NK-92 (cell line): ENCODE data around the gene PGC.

Experiments used
- DNase-seq: peaks from one replicate; lab custom pipeline; 2025; ENCODE audit not compliant: unreplicated experiment; lab: John Stamatoyannopoulos, UW

PGC gene

DNA sequence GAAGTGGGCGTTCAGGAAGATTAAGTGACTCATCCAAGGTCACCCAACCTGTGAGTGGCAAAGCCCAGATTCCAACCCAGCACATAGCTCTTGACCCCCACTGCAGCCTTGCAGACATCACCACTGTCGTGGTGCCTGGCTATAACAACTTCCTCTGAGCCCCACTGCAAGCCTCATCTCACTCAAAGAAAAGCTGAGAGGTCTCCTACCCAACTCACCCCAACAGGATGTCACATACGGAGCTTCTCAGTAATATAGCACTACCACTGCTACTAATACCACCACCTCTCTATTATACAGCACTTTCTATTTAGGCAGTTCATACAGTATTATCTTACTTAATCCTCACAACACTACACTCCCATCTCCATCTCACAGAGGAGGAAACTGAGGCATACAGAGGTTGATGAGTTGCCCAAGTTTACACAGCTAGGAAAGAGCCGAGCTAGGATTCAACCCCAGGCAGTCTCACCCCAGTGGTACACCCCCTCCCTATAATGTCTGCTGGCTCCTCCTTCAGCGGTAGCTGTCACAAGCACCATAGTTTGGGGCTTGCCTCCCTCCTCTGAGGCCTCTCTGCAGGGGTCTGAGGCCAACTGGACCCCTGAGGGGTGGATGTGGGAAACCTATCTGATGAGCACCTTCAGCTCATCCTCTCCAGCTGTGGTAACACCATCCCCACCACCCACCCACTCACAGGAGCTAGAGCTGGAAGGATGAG lies 31.2 kb downstream of the PGC start:
- DNase-seq = no peak

DNA sequence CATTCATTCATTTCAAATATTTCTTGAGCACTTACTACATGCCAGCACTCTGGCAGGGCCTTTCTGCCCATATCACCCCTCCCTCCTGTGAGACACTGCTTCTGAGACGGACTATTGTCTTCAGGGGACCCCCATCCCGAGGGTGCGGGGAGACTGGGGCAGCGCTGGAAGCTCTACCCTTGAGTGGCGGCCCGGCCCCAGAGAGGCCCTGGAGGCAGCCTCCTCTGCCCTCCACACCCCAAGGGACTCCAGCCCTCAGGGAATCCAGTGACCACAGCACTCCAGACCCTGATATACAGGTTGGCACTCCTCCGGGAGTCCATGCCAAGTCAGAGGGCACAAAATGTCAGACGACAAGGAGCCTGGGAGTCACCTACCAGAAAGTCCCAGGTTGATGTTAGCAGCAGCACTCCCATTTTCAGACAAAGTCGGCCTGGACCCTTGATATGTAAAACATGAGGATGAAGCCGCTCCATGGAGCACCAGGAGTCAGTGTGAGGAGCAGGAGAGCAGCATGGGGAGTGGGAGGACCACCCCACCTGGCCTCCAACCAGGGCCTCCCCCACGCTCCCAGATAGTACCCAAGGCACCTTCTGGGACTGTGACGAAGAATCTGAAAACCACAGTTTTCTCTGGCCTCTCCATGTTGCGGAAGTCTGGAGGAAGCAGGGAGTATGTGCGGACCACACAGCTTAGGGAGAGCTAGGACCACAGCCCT lies 32.5 kb downstream of the PGC start:
- DNase-seq = no peak

DNA sequence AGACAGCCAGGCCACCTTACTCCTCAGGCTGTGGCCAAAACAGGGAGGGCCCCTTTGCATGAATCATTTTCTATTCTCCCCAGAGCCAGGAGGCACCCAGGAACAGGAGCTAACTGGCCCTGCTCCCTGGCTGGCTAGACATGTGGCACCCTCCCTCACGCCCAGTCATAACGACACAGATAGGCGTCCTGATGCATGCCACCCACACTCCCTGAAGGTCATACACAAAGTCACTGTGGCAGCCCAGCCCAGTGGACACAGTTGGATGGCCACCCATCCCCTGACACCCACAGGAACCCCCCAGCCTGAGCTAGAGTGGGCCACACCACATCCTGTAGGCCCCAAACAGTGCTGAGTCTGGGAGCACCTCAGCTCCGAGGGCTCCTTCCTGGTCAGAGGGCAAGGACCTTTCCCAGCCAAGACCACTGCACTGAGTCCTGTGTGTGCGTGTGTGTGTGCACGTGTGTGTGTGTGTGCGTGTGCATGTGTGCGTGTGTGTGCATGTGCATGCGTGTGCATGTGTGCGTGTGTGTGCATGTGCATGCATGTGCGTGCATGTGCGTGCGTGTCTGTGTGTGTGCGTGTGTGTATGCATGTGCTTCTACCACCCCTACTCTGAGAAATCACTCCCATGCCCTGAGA lies 33.4 kb downstream of the PGC start:
- no peak for DNase-seq

DNA sequence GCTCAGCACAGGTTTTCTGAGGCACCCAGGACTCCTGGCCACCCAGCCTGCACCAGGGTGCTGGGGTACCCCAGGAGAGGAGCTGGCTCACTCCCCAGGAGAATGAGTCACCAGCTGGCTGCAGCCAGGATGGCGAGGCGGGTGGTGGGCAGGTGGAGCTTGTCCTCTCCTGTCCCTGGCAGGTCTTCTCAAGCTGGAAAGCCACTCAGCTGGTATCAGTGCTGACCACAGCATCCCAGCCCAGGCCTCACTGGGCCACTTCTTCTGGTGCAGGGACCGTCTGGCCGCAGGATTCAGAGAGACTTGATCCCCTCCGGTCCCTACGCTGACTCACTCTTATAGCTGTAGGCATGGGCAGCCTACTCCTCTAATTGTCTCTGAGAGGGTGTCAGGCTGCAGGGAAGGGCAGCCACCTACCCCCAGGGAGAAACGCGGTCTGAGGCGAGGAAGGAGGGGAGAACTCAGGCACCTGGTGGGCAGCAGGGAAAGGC lies 34.0 kb downstream of the PGC start:
- DNase-seq = no peak

DNA sequence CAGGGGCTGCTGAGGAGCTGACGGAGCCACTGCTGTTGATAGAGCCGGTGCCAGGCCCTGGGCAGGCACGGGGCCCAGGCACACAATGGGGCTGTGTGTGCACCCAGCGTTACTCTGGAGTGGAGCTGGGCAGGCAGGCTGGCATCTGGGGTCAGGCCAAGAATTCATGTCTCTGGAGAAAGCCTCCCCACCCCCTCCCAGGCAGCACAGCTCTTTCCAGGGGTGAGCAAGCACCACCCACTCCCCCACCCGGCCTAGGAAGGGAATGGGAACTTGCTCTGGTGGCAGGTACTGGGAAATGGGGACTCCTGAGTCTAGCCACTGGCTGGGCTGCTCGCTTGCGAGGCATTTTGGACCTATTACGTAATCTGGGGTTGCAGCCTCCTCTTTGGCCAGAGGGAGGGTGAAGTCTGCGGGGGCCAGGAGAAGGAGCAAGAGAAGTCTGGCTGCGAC lies 34.5 kb downstream of the PGC start:
- no peak for DNase-seq

DNA sequence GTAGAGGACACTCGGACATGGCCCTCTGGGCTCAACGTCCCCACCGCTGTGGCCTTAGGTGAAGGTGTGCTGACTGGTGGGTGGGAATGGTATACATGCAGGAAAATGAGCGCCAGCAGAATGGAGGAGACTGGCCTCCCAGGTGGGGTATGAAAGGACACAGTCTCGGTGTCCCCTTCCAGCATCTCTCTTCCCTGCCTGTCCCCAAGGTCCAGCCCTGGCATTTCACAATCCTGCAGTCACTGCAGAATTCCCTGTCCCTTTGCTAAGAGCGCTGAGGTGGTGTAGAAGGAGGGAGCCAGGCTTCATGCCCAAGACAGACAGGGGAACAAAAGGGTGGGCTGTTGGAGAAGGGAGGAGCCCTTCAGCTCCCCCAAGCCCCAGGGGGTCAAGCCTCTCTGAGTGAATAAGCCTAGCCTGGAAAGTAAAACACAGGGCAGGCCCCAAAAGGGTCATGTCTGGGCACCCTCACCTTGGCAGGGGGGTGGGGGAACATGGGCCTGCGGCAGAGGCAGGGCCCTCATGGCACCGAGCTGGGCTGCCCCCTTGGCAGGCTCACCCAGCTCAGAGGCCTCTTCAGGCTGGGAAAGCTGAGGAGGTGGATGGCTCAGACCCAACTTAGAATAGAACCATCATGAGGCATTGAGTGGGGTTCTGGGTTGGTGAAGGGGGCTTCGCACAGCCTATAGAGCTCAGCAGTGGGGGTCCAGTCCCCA lies 35.7 kb downstream of the PGC start:
- no peak for DNase-seq

DNA sequence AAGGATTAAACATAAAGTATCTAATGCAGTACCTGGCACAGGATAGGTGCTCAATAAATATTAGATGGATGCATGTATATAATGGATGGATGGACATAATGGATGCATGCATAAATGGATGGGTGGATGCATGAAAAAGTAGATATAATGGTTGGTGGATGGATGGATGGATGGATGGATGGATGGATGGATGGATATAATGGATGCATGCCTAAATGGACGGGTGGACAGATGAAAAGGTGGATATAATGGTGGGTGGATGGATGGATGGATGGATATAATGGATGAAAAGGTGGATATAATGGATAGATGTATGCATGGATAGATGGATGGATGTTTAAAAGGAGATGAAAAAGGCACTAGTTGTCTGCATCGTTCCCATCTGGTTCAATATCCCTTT lies 37.8 kb downstream of the PGC start:
- DNase-seq = no peak

DNA sequence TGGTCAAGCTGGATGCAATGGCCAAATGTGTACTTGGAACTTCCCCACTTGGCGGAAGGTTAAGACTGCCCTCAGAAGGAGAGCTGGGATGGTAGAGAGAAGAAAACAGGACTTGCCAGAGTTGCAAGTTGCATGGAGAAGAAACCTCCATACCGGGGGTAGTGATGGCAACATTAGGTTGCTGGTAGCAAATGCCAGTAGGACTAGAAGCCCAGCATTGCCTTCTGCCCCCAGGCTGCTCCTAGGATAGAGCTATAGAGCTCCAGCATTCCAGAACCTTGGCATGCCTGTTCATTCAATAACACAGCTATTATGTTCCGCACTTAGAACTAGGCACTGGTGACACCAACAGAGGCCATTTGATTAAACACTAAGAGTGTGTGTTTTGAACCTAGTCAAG lies 38.3 kb downstream of the PGC start:
- DNase-seq = no peak

DNA sequence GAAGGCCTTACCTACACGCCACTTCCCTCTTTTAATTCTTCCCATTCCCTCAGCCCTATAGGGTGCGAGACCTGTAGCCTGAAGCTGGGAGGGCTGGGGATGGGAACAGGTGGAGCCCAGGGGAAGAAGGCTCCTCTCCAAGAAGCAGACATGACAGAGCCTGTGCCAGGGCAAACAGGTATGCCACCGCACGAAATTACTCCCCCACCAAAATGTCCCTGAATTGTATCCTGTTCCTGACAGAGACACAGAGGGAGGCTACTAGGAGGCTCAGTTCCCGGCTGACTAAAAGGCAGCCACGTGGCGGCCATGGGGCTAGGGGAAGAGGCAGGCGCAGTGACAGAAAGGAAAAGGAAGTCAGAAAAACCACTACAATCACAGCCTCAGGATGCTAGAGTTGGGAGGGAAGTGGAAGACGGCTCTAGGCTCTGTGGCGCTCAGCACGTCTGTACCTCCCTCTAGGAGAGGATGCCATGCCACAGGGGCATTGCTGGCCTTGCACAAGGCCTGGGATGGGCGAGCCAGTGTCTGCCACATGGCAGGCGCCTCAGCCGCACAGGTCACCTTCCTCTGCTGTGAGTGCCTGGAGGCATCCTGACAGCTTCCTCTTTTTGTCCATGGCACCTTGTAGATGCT lies 39.5 kb downstream of the PGC start:
- DNase-seq = no peak

DNA sequence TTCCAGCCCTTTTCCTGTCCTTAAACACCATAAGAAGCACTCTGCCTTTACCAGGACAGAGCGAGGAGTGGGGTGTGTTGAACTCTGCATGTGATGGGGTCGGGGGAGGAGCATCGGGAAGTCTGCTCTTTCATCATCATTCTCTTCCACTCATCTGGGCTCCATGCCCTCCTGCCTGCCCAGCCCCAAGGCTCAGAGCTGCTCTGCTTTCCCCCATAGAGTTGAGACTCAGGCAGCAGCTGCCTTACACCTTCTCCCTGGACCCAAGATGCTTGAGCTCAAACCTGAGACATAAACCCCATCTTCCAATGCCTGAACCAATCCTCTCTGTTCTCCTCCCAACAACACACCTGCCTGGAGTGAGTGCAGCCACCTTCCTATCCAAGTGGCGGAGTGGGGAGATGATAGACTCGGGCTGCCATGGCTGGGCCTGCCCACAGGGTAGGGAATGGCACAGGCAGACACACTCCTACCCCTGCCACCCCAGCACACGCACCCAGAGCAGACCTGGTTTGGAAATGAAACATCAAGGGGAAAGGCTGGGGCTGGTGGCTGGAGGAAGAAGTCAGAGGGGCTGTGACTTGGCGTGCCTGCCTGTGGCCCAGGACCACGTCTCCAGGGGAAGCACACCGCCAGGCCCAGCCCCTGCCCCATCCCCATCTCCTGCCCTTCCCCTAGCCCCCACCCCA lies 40.2 kb downstream of the PGC start:
- no peak for DNase-seq

DNA sequence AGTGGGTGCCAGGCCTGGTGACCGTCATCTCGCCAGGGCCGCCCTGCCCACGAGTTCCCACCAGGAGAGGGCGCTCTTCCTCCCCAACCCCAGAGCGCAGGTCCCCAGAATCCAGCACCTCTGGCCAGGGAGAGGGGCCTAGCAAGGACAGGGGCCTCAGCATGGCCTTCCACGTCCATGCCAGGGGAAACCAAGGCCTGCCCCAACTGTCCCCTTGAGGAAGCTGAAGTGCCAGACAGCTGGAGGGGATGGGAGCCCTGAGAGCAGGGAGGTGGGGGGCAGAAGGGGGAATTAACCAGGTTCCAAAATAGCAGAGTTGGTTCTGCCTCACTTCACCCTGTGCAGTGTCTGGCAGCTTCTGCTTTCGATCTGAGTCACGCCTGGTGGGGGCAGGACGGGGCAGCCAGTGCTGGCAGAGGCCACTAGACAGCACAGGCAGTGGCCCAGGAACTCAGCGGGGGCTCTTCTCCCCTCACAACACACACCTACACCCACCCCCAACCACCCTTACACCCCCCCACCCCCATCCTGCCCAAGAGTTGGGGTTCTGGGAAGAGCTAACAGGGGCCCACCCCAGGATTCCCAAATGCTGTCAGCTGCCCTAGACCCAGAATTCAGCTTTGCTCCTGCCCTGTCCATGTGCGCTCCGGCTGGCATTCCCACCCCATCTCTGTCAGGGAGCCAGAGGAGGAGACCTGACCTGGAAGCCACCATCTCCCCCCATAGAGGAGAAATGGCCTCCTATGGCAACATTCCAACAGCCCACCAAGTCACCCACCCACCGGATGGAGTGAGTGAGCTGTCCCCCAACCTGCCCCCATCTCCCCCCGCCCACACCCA lies 41.0 kb downstream of the PGC start:
- DNase-seq = no peak

DNA sequence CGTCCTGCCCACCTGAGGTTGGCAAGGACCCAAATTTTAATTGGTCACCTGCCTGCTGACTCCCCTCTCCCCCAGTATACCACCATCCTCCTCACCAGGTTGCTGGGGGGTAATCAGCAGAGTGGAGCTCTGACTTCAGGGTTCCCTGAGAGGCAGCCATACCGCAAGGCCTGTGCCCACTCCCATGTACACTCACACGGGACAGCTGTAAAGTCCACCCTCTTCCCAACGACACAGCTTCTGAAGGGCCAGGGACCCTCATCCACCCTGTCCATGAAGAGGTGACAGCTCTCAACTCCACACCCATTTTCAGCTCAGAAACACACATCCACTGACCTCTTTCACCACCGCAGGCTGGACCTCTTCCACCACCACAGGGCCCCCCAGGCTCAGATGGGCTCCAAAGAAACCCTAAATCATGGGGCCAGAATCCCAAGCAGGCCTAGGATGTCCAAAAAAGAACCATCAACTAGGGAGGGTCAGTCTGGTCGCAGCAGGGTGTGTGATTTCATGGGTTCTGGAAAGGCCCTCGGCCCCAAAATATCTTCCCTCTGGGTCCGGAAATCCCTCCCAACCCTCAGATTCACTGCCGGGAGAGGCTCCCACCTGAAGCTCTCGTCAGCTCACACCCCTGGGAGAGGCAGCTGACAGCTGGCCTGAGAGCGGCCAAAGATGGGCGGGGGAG lies 41.7 kb downstream of the PGC start:
- no peak for DNase-seq

DNA sequence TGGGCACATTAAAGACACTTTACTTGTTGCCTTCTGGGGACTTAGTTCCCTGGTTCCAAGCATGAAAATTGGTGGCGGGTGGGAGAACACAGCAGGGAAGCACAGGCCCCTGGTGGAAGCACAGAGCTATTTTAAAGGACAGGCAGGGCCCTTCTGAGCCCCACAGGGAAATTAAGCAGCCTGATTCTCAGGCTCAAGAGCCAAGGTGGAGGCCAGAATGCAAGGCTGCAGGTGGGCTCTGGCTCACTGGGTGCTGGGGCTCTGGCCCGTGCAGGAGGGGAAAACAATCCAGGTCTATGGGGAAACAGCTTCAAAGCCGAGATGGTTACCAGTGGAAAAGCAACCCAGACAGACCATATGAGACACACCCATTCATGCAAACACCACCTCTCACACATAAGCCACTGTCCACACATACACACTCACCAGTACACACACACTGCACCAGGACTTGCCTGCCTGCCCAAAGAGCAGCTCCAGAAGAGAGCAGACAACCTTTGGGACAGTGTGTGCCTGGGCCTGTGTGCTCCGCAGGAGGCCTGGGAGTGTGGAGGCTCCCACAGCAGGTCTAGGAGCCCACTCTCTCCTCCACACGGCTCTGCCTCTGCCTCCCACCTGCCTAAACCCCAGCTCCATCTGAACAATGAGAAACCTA lies 42.4 kb downstream of the PGC start:
- no peak for DNase-seq

DNA sequence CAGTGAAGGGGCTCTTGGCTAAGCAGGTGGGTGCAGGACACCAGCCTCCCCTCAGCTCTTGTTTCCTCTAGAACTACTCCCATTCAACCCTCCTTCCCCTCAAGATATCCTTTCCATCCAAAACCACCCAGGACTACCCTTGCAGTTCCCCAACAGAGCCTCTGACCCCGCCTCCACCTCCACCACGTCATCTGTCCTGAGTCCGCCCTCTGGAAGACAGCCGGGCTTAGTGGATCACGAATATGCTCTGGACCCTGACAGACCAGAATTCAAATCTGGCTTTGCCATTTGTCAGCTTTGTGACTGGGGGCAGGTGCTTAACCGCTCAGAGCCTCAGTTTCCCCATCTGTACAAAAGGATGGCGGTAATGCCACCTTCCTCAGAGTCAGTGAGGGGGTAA lies 43.2 kb downstream of the PGC start:
- DNase-seq = no peak

DNA sequence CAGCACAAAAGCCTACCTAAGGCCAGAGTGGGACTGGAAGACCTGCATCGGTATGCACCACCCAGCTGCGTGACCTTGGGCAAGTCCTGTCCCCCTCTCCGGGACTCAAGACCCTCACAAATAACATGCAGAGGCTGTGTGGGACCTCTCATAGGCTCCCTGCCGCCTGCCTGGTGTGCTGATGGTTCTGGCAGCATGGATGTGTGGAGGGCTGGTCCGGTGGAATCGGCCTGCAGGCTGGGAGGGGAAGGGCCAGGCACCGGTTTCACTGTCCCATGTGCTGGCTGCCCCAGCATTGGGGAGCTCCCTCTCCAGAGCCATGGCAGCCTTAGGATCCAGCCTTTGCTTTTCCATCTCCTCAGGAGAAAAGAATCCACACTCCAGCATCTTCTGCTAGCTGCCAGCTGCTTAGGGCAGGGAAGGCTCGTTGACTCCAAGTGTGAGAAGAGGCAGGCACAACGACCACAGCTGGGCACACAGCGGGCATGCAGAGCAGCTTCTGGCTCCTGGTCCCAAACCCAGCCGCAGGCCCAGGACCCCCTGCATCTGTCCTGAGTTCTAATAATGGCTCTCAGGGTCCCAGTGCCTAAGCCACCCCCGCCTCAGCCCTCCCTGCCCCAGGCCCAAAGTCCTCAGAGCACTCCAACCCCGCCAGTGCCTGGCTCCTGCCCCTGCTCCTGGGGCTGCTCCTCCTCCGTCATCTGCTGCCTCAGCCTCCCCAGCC lies 44.3 kb downstream of the PGC start:
- DNase-seq = no peak

DNA sequence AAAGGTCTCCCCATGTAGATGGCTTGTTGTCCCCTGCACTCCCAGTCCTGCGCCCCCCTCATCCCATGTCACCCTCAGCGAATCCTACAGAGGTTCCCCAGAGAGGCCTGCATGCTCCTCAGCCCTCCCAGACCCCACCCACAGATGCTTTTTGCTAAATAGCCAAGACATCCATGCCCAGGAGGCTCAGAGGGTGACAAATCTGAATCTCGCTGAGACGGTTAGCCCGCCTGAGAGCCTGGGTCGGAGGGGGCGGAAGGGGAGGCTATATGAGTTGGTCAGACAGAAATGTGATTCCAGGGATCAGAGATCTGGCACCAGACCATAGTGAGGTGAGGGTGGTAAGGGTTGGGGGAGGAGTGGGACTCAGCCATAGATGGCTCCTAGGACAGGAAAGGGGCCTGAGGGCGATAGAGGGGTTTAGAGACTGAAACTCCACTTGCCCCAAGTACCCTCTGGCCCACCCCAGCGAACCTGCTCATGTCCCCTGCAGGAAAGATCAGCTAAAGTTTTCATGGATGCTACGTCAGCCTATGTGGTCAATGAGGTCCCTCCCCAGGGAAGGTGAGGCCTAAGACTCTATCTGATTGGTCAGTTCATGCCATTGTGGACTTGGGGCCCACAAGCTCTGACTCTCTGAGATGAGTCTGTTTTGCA lies 45.0 kb downstream of the PGC start:
- DNase-seq = no peak
